ENCODE measurements around the gene TRA2B. TPM values are rescaled to one million over a fixed set of nuclear protein-coding genes. Genes with fewer than 3 reads are reported as not detected.

TRA2B gene
- 205 and 230 TPM in 2 replicates for total RNA-seq
- long read RNA-seq, full-length matches to known transcripts: 196 of 231 reads
- long read RNA-seq, partial matches to known transcripts: 14 of 231 reads
- long read RNA-seq, other reads (novel, unspliced or antisense): 21 of 231 reads

DNA sequence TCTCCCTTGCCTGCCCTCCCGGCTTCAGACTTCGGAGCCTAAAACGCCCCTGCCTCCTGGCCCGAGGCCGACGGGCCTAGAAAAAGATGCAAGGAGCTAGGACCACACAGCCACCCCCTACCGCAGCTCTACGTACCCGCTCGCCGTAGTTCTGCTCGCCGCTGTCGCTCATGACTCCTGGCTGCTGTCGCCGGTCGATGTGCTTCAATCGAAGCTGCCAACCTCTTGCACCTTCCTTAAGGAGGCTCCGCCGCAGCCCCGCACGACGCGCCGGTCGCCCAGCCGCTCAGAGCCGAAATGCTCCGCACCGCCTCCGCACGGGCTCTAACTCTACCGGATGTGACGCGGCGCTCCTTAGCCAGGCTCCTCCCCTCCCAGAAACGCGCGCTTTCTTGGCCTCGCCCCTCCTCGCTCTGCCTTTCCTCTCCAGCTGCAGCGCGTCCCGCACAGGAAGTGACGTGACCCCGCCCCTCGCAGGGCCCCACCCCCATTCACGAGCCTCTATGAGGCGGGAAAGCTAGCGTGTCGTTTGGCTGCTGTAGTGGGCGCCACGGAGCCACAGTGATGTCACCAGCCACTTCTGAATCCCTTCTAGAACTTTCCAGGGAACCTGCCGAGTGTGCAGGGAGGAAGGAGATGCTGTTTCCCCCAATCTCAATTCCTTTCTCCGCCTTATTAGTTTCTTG is at the start of gene TRA2B:
Gene TRA2B (minus strand): TSS at position 326 of the 686 bp plus-strand sequence. CDS start 154 bp downstream, at position 172.
- peaks cover 7% of the 10 kb centered on the region for H3K9me3 Mint-ChIP-seq (ENCODE audit: low read depth)

DNA sequence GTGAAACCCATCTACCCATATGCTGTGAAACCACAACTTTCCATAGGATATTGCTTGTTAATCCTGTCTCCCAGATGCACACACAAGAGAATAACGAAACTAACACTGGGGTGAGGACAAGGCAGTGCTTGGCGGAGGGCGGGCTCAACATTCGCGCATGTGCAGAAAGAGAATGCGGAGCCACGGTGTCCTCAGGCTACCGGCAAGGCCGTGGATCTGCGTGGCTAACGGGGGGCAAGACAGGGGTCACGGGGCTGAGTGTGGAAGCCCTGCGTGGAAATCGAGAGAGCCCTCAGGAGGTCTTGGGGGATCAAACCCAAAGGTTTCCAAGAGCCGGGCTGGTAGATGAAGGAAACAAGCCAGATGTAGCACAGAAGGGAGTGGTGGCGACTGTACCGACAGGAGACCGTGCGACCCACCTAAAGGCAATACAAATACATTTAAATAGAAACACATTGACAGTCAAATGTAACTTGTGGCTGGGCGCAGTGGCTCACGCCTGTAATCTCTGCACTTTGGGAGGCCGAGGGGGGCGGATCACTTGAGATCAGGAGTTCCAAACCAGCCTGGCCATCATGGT is 48.5 kb upstream of the TRA2B start:
- no peak overlapping the region for H3K4me3 Mint-ChIP-seq (ENCODE audit: low read depth)
- TF ChIP-seq, protein P1, sequence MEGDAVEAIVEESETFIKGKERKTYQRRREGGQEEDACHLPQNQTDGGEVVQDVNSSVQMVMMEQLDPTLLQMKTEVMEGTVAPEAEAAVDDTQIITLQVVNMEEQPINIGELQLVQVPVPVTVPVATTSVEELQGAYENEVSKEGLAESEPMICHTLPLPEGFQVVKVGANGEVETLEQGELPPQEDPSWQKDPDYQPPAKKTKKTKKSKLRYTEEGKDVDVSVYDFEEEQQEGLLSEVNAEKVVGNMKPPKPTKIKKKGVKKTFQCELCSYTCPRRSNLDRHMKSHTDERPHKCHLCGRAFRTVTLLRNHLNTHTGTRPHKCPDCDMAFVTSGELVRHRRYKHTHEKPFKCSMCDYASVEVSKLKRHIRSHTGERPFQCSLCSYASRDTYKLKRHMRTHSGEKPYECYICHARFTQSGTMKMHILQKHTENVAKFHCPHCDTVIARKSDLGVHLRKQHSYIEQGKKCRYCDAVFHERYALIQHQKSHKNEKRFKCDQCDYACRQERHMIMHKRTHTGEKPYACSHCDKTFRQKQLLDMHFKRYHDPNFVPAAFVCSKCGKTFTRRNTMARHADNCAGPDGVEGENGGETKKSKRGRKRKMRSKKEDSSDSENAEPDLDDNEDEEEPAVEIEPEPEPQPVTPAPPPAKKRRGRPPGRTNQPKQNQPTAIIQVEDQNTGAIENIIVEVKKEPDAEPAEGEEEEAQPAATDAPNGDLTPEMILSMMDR (IDR thresholded peaks at IDR 0.05; ENCODE audit: unreplicated experiment): no peak
- H3K36me3 Mint-ChIP-seq (ENCODE audit: insufficient read depth): no peaks in the 10 kb centered on the region
- H3K27ac Mint-ChIP-seq: no peak overlapping the region
- H3K4me1 Mint-ChIP-seq (ENCODE audit: low read depth): no peaks in the 10 kb centered on the region
- DNase-seq (ENCODE audit: low spot score, unreplicated experiment): no peak
- peaks cover 28% of the 10 kb centered on the region for H3K27me3 Mint-ChIP-seq
- H3K9me3 Mint-ChIP-seq (ENCODE audit: low read depth): no peaks in the 10 kb centered on the region

More for the DNA sequence above, at the start of gene TRA2B:
- Mint-ChIP-seq H3K4me1 (ENCODE audit: low read depth) (peaks cover 25% of the 10 kb centered on the region), H3K4me3 (ENCODE audit: low read depth) (peak within 1 kb of the TSS; percentile 100), H3K27ac (peak within 1 kb of the TSS; percentile 100), H3K36me3 (ENCODE audit: insufficient read depth) (peaks cover 10% of the 10 kb centered on the region), H3K27me3 (peaks cover 10% of the 10 kb centered on the region)
- TF ChIP-seq, protein P1 (IDR thresholded peaks at IDR 0.05; ENCODE audit: unreplicated experiment): peak; percentile 45
- DNase-seq (ENCODE audit: low spot score, unreplicated experiment): peak; percentile 94

DNA sequence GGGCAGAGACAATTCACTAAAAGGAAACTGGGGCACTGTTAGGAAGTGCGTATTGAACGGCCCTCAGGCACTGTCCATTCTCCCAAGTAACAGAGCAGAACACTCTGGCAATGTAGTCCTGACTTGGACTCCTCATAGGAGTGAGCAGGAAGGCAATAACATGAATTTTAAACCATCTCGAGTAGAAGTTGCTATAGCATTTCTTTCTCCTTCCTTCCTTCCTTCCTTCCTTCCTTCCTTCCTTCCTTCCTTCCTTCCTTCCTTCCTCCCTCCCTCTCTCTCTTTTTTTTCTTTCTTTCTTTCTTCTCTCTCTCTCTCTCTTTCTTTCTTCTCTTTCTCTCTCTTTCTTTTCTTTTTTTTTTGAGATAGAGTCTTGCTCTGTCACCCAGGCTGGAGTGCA is 46.4 kb upstream of the TRA2B start:
- Mint-ChIP-seq H3K4me3 (ENCODE audit: low read depth) (no peak overlapping the region), H3K36me3 (ENCODE audit: insufficient read depth) (no peaks in the 10 kb centered on the region), H3K9me3 (ENCODE audit: low read depth) (no peaks in the 10 kb centered on the region), H3K27ac (no peak overlapping the region), H3K27me3 (peaks cover 35% of the 10 kb centered on the region), H3K4me1 (ENCODE audit: low read depth) (peaks cover 3% of the 10 kb centered on the region)
- TF ChIP-seq, protein P1 (IDR thresholded peaks at IDR 0.05; ENCODE audit: unreplicated experiment): no peak
- DNase-seq (ENCODE audit: low spot score, unreplicated experiment): no peak

- Mint-ChIP-seq H3K27ac (peak overlapping the region; percentile 73), H3K4me3 (ENCODE audit: low read depth) (no peak overlapping the region), H3K4me1 (ENCODE audit: low read depth) (peaks cover 3% of the 10 kb centered on the region), H3K36me3 (ENCODE audit: insufficient read depth) (no peaks in the 10 kb centered on the region), H3K27me3 (peaks cover 36% of the 10 kb centered on the region), H3K9me3 (ENCODE audit: low read depth) (no peaks in the 10 kb centered on the region)
- TF ChIP-seq, protein P1 (IDR thresholded peaks at IDR 0.05; ENCODE audit: unreplicated experiment): peak; percentile 91
- peak; percentile 72 for DNase-seq (ENCODE audit: low spot score, unreplicated experiment)
Measured at GRCh38 chr3:185983495-185984141, 45.8 kb upstream of the TRA2B start.

DNA sequence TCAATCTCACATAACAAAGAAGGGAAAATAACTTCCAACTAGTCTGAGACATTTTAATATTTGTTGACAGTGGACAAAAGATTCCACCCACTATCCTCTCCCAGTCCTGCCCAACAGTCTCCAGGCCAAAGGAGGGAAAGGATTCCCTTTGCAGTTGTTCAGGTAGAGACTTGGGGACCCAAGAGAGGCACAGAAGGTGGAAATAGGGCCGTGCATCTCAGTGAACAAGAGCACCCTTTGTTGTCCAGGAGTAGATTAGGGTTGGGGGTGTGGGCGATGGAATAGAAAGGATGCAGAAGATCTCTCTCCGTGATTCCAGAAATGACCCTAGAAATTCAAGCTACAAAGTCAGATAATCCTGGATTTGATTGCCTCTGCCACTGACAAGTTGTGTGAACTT is 44.8 kb upstream of the TRA2B start:
- TF ChIP-seq, protein P1 (IDR thresholded peaks at IDR 0.05; ENCODE audit: unreplicated experiment): no peak
- no peak overlapping the region for H3K27ac Mint-ChIP-seq
- peaks cover 3% of the 10 kb centered on the region for H3K4me1 Mint-ChIP-seq (ENCODE audit: low read depth)
- no peaks in the 10 kb centered on the region for H3K36me3 Mint-ChIP-seq (ENCODE audit: insufficient read depth)
- no peak for DNase-seq (ENCODE audit: low spot score, unreplicated experiment)
- no peak overlapping the region for H3K4me3 Mint-ChIP-seq (ENCODE audit: low read depth)
- peaks cover 40% of the 10 kb centered on the region for H3K27me3 Mint-ChIP-seq
- no peaks in the 10 kb centered on the region for H3K9me3 Mint-ChIP-seq (ENCODE audit: low read depth)
